Naive thymus-derived CD4-positive, alpha-beta T cell (primary cell): ENCODE data around the gene MMRN1. TPM values are rescaled to one million over a fixed set of nuclear protein-coding genes. Genes with fewer than 3 reads are reported as not detected.

Source experiments
- ATAC-seq: fragments of 150-1000 bp; cut with Tn5 transposase; 2 replicates; pipeline ENCODE4 v1.10.0; 2021; ENCODE audit warnings: mild to moderate bottlenecking, moderate library complexity
- CTCF ChIA-PET: fragments of 350-600 bp; sonication (Branson Sonifier 250); formaldehyde crosslinking; loops from one replicate; lab custom pipeline; 2021; ENCODE audit warnings: antibody characterized with exemption; lab: Charles Lee
- POLR2A ChIA-PET: fragments of 350-600 bp; sonication (Branson Sonifier 250); formaldehyde crosslinking; loops from one replicate; lab custom pipeline; 2021; ENCODE audit warnings: antibody characterized with exemption, inconsistent platforms; lab: Charles Lee
- DNase-seq, 9 donors: peaks; one replicate each; pipeline versions ENCODE4 v3.0.0 to v3.0.0-alpha.2; 2020 to 2022; ENCODE audit warnings: mixed read lengths in 1 of 9
- H3K27ac ChIP-seq: one replicate; pipeline ENCODE4 v1.7.0; 2013; ENCODE audit warnings: mild to moderate bottlenecking, low read depth, low read length, moderate library complexity
- H3K27me3 ChIP-seq, 2 donors: one replicate each; pipeline ENCODE4 v1.7.0; 2013; ENCODE audit warnings: low read length in 2 of 2, mild to moderate bottlenecking in 2 of 2, moderate library complexity in 2 of 2; ENCODE audit not compliant: control insufficient read depth in 2 of 2, insufficient read depth in 2 of 2
- H3K36me3 ChIP-seq, 3 experiments: 1 replicate in 2 of 3; 2 replicates in 1 of 3; pipeline ENCODE4 v1.7.0; 2013; ENCODE audit warnings: low read length in 3 of 3, mild to moderate bottlenecking in 3 of 3, moderate library complexity in 1 of 3; ENCODE audit not compliant: insufficient read depth in 3 of 3, control insufficient read depth in 2 of 3
- H3K4me1 ChIP-seq, 2 donors: one replicate each; pipeline ENCODE4 v1.7.0; 2013; ENCODE audit warnings: low read length in 2 of 2, mild to moderate bottlenecking in 2 of 2, moderate library complexity in 1 of 2; ENCODE audit not compliant: control insufficient read depth in 2 of 2, insufficient read depth in 2 of 2
- H3K4me3 ChIP-seq: 2 replicates; pipeline ENCODE4 v1.7.0; 2013; ENCODE audit warnings: mild to moderate bottlenecking, low read length
- H3K9me3 ChIP-seq, 3 experiments: 1 replicate in 2 of 3; 2 replicates in 1 of 3; pipeline ENCODE4 v1.7.0; 2013; ENCODE audit warnings: low read length in 3 of 3; ENCODE audit not compliant: control insufficient read depth in 2 of 3
- H3K27ac Mint-ChIP-seq, 9 donors: one replicate each; pipeline ENCODE4 v1.8.0; 2020 to 2022; ENCODE audit warnings: mixed read lengths in 9 of 9, mild to moderate bottlenecking in 8 of 9, moderate library complexity in 5 of 9, inconsistent platforms in 2 of 9
- H3K27me3 Mint-ChIP-seq, 5 donors: one replicate each; pipeline ENCODE4 v1.8.0; 2021 to 2022; ENCODE audit warnings: mixed read lengths in 5 of 5, mild to moderate bottlenecking in 1 of 5
- H3K36me3 Mint-ChIP-seq, 5 donors: one replicate each; pipeline ENCODE4 v1.8.0; 2020 to 2022; ENCODE audit warnings: mixed read lengths in 5 of 5, mild to moderate bottlenecking in 3 of 5, inconsistent platforms in 1 of 5
- H3K4me1 Mint-ChIP-seq, 7 donors: one replicate each; pipeline ENCODE4 v1.8.0; 2020 to 2022; ENCODE audit warnings: mixed read lengths in 7 of 7, mild to moderate bottlenecking in 3 of 7, inconsistent platforms in 1 of 7
- H3K4me3 Mint-ChIP-seq, 10 donors: one replicate each; pipeline ENCODE4 v1.8.0; 2020 to 2022; ENCODE audit warnings: mild to moderate bottlenecking in 10 of 10, mixed read lengths in 10 of 10, moderate library complexity in 6 of 10, inconsistent platforms in 2 of 10
- H3K9me3 Mint-ChIP-seq, 11 donors: one replicate each; pipeline ENCODE4 v1.8.0; 2020 to 2022; ENCODE audit warnings: mixed read lengths in 11 of 11, mild to moderate bottlenecking in 4 of 11, inconsistent platforms in 1 of 11, moderate library complexity in 1 of 11
- intact Hi-C, 2 donors: fragments of 100-400 bp; cut with micrococcal nuclease; formaldehyde crosslinking; loops; one replicate each; pipeline ENCODE4 v1.15.1; 2023
- polyA plus RNA-seq, 2 donors: library from polyadenylated mRNA; unstranded; fragments of 300-500 nt; fragmentation: Illumina TruSeq; gene quantifications; one replicate each; pipeline ENCODE4 v1.2.3, GENCODE V29; 2021
- total RNA-seq, 6 experiments: library from RNA in 5 of 6; stranded (reverse) in 5 of 6; gene quantifications; 1 replicate in 5 of 6; 2 replicates in 1 of 6; pipeline ENCODE4 v1.2.3 and lab custom pipeline; 2021 to 2026

MMRN1 gene
- total and polyA plus RNA-seq, 7 experiments from 2014 or later: 0.16 to 2.2 (median 0.73) TPM

DNA sequence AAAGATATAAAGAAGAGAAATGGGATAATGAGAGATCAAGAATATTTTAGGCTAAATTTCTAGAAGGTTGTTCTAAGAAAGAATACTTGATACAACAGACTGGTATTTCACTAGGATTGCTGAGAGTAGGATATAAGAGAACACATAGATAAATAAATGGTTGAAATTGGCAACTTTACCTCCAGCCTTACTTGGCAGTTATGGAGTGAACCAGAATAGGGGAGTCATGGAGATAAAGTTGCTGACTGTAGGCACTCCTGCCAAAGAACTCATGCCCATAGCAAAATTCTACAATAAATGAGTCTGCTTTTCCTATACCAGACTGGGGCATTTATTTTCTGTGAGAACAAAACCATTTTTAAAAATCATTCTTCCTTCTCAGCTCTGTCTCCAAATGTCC, 26.4 kb upstream of the MMRN1 start:
- ATAC-seq (no peak), DNase-seq (no peak)
- Mint-ChIP-seq H3K4me3 (no peak overlapping the region), H3K27me3 (peaks cover 4 to 16% (median 6%) of the 10 kb centered on the region in 5 donors), H3K4me1 (peaks cover 0 to 3% (median 0%) of the 10 kb centered on the region in 7 donors), H3K36me3 (no peaks in the 10 kb centered on the region), H3K9me3 (peaks cover 0 to 3% (median 0%) of the 10 kb centered on the region in 11 donors), H3K27ac (no peak overlapping the region)
- Histone ChIP-seq H3K36me3 (no peaks in the 10 kb centered on the region), H3K4me1 (no peaks in the 10 kb centered on the region), H3K9me3 (no peaks in the 10 kb centered on the region), H3K27me3 (no peaks in the 10 kb centered on the region), H3K4me3 (no peak overlapping the region), H3K27ac (no peak overlapping the region)
- CTCF ChIA-PET: no interaction called here
- POLR2A ChIA-PET: no interaction called here
- intact Hi-C loops: loop anchor here in 1 of 2 donors (10.0 kb wide), 1 partner anchor 383 kb away; no protein-coding TSS in a partner anchor

DNA sequence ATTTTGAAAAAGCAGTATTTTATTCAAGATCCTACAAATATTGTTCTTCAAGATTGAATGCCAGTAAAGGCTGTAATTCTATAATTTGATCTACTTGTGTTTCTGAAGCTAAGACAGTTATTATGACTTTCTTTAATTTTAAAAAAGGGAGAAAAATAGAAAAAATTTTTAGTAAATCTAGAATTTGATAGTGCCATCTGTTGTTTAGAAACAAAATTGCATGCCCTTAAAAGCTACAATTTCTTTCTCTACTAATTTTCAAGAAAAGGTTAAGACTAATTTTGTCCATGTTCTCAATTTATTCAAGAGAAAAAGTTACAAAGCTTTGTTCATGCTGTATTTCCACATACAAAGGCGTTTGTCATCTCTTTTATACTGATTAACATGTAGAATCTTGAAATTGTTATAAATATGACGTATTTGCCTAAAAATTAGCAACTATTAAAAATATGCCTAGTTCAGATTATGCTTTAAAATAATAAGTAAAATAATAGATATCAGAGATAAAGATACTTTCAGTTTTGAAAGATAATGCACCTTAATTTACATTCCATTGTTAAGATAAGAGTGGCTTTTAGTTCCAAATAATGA, 25.6 kb upstream of the MMRN1 start:
- CTCF ChIA-PET: interaction anchor here (0.9 to 1.5 kb wide), 3 partner anchors 8 to 643 kb away, joined by 3 to 5 read pairs (median 5); no protein-coding TSS in a partner anchor
- intact Hi-C loops: loop anchor here in 1 of 2 donors (1.0 to 10.0 kb wide), 2 partner anchors 384 to 642 kb away; no protein-coding TSS in a partner anchor

DNA sequence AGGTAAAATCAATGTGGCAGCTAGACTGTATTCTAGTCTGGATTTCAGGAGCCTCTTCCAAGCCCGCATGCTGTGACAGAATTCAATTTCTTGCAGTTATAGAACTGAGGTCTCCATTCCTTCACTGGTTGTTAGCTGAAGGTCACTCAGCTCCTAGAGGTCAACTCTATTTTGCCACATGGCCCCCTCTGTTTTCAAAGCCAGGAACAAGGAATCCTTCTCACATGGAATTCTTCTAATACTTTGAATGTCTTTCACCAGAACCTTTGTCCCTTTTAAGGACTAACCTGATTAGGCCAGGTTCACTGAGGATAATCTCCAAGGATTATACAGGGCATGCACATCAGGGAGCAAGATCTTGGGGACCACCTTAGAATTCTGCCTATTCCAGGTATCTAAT, 23.4 kb upstream of the MMRN1 start:
- no peak for ATAC-seq
- H3K27ac ChIP-seq: no peak overlapping the region
- no peaks in the 10 kb centered on the region for H3K36me3 ChIP-seq
- H3K27me3 ChIP-seq: no peaks in the 10 kb centered on the region
- no peaks in the 10 kb centered on the region for H3K4me1 ChIP-seq
- CTCF ChIA-PET: no interaction called here
- Mint-ChIP-seq H3K36me3 (no peaks in the 10 kb centered on the region), H3K4me1 (peaks cover 0 to 5% (median 0%) of the 10 kb centered on the region in 7 donors), H3K4me3 (no peak overlapping the region), H3K27ac (no peak overlapping the region), H3K9me3 (peaks cover 0 to 3% (median 0%) of the 10 kb centered on the region in 11 donors), H3K27me3 (peaks cover 3 to 14% (median 6%) of the 10 kb centered on the region in 5 donors)
- no peaks in the 10 kb centered on the region for H3K9me3 ChIP-seq
- no peak overlapping the region for H3K4me3 ChIP-seq
- intact Hi-C loops: no loop called here
- no peak for DNase-seq
- POLR2A ChIA-PET: no interaction called here

More for the DNA sequence above, 25.6 kb upstream of the MMRN1 start:
- DNase-seq: no peak
- POLR2A ChIA-PET: no interaction called here
- Mint-ChIP-seq H3K4me3 (no peak overlapping the region), H3K4me1 (no peaks in the 10 kb centered on the region), H3K27ac (no peak overlapping the region), H3K27me3 (peaks cover 4 to 16% (median 6%) of the 10 kb centered on the region in 5 donors), H3K9me3 (peaks cover 0 to 3% (median 0%) of the 10 kb centered on the region in 11 donors), H3K36me3 (no peaks in the 10 kb centered on the region)
- H3K27ac ChIP-seq: no peak overlapping the region
- ATAC-seq: no peak
- H3K27me3 ChIP-seq: no peaks in the 10 kb centered on the region
- no peaks in the 10 kb centered on the region for H3K9me3 ChIP-seq
- H3K4me3 ChIP-seq: no peak overlapping the region
- no peaks in the 10 kb centered on the region for H3K36me3 ChIP-seq
- H3K4me1 ChIP-seq: no peaks in the 10 kb centered on the region

DNA sequence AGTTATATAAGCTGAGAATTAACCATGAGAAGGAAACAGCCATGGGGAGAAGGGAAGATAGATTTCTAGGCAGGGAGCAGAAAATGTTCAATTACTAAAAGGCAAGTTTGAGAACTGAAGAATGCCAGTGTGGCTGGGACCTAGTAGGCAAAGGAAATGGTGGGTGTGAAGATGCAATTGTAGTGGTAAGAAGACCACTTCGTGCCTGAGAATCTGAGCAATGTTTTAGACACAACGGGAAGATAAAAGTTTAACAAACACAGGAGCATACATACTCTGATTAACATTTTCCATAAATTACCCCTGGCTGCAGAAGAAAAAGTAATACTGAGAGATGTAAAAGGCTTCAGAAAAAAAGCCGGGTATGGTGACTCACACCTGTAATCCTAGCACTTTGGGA, 18.1 kb upstream of the MMRN1 start:
- Mint-ChIP-seq H3K27ac (no peak overlapping the region), H3K9me3 (no peaks in the 10 kb centered on the region), H3K36me3 (no peaks in the 10 kb centered on the region), H3K4me1 (peaks cover 0 to 10% (median 4%) of the 10 kb centered on the region in 7 donors), H3K27me3 (peaks cover 0 to 15% (median 0%) of the 10 kb centered on the region in 5 donors), H3K4me3 (no peak overlapping the region)
- H3K4me1 ChIP-seq: no peaks in the 10 kb centered on the region
- CTCF ChIA-PET: no interaction called here
- no peak for ATAC-seq
- no peak for DNase-seq
- H3K36me3 ChIP-seq: no peaks in the 10 kb centered on the region
- POLR2A ChIA-PET: no interaction called here
- H3K4me3 ChIP-seq: no peak overlapping the region
- no peaks in the 10 kb centered on the region for H3K27me3 ChIP-seq
- no peak overlapping the region for H3K27ac ChIP-seq
- H3K9me3 ChIP-seq: no peaks in the 10 kb centered on the region
- intact Hi-C loops: no loop called here

DNA sequence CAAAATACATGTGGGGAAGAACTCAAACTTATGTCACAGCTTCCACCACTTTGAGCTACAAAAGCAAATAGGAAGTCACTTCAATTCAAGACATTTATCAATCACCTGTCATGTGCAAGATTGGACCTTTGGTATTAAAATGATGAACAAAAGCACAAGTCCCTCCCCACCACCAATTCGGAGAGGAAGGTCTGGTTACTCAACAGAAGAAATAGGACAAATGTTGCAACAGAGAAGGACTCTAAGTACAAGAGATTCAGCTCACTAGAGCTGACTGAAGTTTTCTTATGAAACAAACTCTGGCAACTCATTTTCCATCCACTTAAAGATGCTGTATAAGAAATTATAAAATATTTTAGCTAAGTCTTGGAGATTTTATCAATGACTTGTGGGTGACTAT, 16.0 kb upstream of the MMRN1 start:
- H3K36me3 Mint-ChIP-seq: no peaks in the 10 kb centered on the region
- ATAC-seq (no peak), DNase-seq (no peak)
- no peak overlapping the region for H3K4me3 Mint-ChIP-seq
- CTCF ChIA-PET: interaction anchor here (0.6 kb wide), 1 partner anchor 435 kb away, joined by 3 read pairs; no protein-coding TSS in a partner anchor
- Histone ChIP-seq H3K4me3 (no peak overlapping the region), H3K27me3 (no peaks in the 10 kb centered on the region), H3K4me1 (no peaks in the 10 kb centered on the region), H3K27ac (no peak overlapping the region), H3K9me3 (no peaks in the 10 kb centered on the region), H3K36me3 (no peaks in the 10 kb centered on the region)
- POLR2A ChIA-PET: no interaction called here
- intact Hi-C loops: no loop called here
- H3K27ac Mint-ChIP-seq: no peak overlapping the region
- H3K27me3 Mint-ChIP-seq: peaks cover 0 to 26% (median 0%) of the 10 kb centered on the region in 5 donors
- peaks cover 0 to 10% (median 4%) of the 10 kb centered on the region in 7 donors for H3K4me1 Mint-ChIP-seq
- no peaks in the 10 kb centered on the region for H3K9me3 Mint-ChIP-seq

DNA sequence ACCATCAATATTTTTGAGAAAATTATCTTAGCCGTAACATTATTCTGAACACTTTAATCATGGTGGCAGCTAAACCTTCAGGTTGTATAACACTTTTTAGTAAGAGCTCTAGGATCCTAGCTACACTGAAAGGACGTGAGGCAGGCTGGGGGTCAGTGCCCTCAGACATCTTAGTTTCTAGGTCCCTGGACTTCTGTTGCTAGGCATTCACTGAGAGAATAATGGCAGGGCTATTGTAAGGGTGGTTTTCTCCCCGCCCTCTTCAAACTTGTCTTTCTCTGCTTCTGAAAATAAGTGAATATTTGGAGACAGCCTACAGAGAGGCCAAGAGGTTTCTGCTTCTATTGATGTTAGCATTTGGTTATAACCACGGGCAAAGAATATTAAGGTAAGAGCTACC, 15.4 kb upstream of the MMRN1 start:
- no peaks in the 10 kb centered on the region for H3K36me3 Mint-ChIP-seq
- no peak for ATAC-seq
- peaks cover 0 to 26% (median 0%) of the 10 kb centered on the region in 5 donors for H3K27me3 Mint-ChIP-seq
- CTCF ChIA-PET: no interaction called here
- no peak for DNase-seq
- Histone ChIP-seq H3K4me1 (no peaks in the 10 kb centered on the region), H3K27ac (no peak overlapping the region), H3K9me3 (no peaks in the 10 kb centered on the region), H3K36me3 (no peaks in the 10 kb centered on the region), H3K4me3 (no peak overlapping the region), H3K27me3 (no peaks in the 10 kb centered on the region)
- peaks cover 0 to 10% (median 4%) of the 10 kb centered on the region in 7 donors for H3K4me1 Mint-ChIP-seq
- H3K4me3 Mint-ChIP-seq: no peak overlapping the region
- intact Hi-C loops: no loop called here
- H3K9me3 Mint-ChIP-seq: no peaks in the 10 kb centered on the region
- no peak overlapping the region for H3K27ac Mint-ChIP-seq
- POLR2A ChIA-PET: no interaction called here

DNA sequence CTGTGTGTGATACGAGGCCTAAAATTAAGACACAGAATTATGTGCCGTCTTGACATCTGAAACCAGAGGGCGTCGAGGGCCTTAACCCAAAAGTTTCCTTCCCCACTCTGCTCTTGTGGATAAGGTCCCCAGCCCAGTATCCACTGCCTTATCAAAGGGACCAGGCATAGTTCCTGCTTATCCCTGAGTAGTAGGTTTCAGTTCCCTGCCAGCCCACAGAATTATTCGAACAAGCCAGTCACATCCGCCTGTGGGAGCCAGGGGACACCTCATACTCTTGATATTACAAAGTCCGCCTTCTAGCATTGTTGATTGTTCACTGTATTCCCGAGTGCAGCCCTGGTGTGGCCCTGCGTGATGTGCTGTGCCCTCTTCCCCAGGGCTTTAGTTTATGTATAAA, 5.4 kb upstream of the MMRN1 start:
- no peaks in the 10 kb centered on the region for H3K27me3 ChIP-seq
- ChIA-PET CTCF (no interaction called here), POLR2A (no interaction called here)
- H3K36me3 ChIP-seq: no peaks in the 10 kb centered on the region
- peaks cover 0 to 14% (median 5%) of the 10 kb centered on the region in 5 donors for H3K36me3 Mint-ChIP-seq
- peaks cover 3 to 5% of the 10 kb centered on the region in 2 donors for H3K4me1 ChIP-seq
- no peak overlapping the region for H3K4me3 Mint-ChIP-seq
- DNase-seq (no peak), ATAC-seq (peak; percentile 55)
- H3K27ac Mint-ChIP-seq: no peak overlapping the region
- H3K4me1 Mint-ChIP-seq: peaks cover under 1 to 13% (median 9%) of the 10 kb centered on the region in 7 donors
- no peak overlapping the region for H3K4me3 ChIP-seq
- intact Hi-C loops: no loop called here
- peaks cover 0 to 13% (median 4%) of the 10 kb centered on the region in 11 donors for H3K9me3 Mint-ChIP-seq
- no peak overlapping the region for H3K27ac ChIP-seq
- H3K9me3 ChIP-seq: no peaks in the 10 kb centered on the region
- peaks cover 5 to 36% (median 13%) of the 10 kb centered on the region in 5 donors for H3K27me3 Mint-ChIP-seq
